GM12878 (cell line): Measurements from ENCODE around the gene SKA3. TPM values are rescaled to one million over a fixed set of nuclear protein-coding genes. Genes with fewer than 3 reads are reported as not detected.

Source experiments
- ATAC-seq: fragments of 200-7000 bp; cut with Tn5 transposase; 3 replicates; pipeline ENCODE4 v1.9.1; 2020; ENCODE audit warnings: mild to moderate bottlenecking, moderate library complexity
- BruUV-seq: library from RNA; stranded (reverse); fragments of 400-500 nt; replicated peaks from 2 replicates; lab custom pipeline; 2021; lab: Mats Ljungman, UMichigan
- CTCF ChIA-PET: fragments of 300-600 bp; sonication (Branson Sonifier 250); formaldehyde crosslinking; extraction: SDS; loops from one replicate; lab custom pipeline; 2021; ENCODE audit warnings: inconsistent platforms; lab: Yijun Ruan, JAX
- POLR2A ChIA-PET: fragments of 350-600 bp; formaldehyde crosslinking; extraction: SDS; loops from one replicate; lab custom pipeline; 2021; ENCODE audit warnings: inconsistent platforms; lab: Charles Lee
- RAD21 ChIA-PET: fragments of 300-600 bp; sonication (Branson Sonifier 250); formaldehyde crosslinking; loops from one replicate; lab custom pipeline; 2023; ENCODE audit warnings: antibody characterized with exemption; ENCODE audit not compliant: unreplicated experiment; lab: Charles Lee
- SMC1A ChIA-PET: fragments of 300-600 bp; sonication (Branson Sonifier 250); formaldehyde crosslinking; loops from one replicate; lab custom pipeline; 2023; ENCODE audit not compliant: unreplicated experiment, uncharacterized antibody; lab: Charles Lee
- DNase-seq: peaks from one replicate; pipeline ENCODE4 v3.0.0-alpha.2; 2011; ENCODE audit warnings: low read depth, low spot score
- FAIRE-seq: peaks from 3 replicates; lab custom pipeline; 2011; peaks lifted over from hg19 to GRCh38; lab: Jason Lieb, UNC
- H2AFZ ChIP-seq: 2 replicates; pipeline ENCODE4 v1.6.0; 2011; ENCODE audit warnings: low read depth, low read length, control low read depth; ENCODE audit not compliant: control insufficient read depth
- H3K27ac ChIP-seq: 2 replicates; pipeline ENCODE4 v1.5.1; 2011; ENCODE audit warnings: control low read depth; ENCODE audit not compliant: control insufficient read depth, insufficient read depth
- H3K27me3 ChIP-seq, 2 experiments: replicated peaks in 1 of 2; 2 replicates each; pipeline versions ENCODE4 v1.6.0 to v1.6.1; 2011; ENCODE audit warnings: low read length in 1 of 2; ENCODE audit not compliant: control insufficient read depth in 2 of 2, insufficient read depth in 2 of 2
- H3K36me3 ChIP-seq, 2 experiments: 2 replicates each; pipeline ENCODE4 v1.5.1; 2011; ENCODE audit warnings: low read length in 1 of 2; ENCODE audit not compliant: control insufficient read depth in 2 of 2, insufficient read depth in 2 of 2
- H3K4me1 ChIP-seq: 2 replicates; pipeline ENCODE4 v1.6.1; 2011; ENCODE audit warnings: mild to moderate bottlenecking, low read length, moderate library complexity, mixed read lengths; ENCODE audit not compliant: control insufficient read depth, insufficient read depth
- H3K4me2 ChIP-seq: 2 replicates; pipeline ENCODE4 v1.6.0; 2011; ENCODE audit warnings: control low read depth; ENCODE audit not compliant: control insufficient read depth, insufficient read depth
- H3K4me3 ChIP-seq: fragments of 200-600 bp; sonication (generic); 2 replicates; pipeline ENCODE4 v1.5.1; 2016
- H3K79me2 ChIP-seq: 2 replicates; pipeline ENCODE4 v1.6.0; 2011; ENCODE audit warnings: low read length; ENCODE audit not compliant: control insufficient read depth, insufficient read depth
- H3K9ac ChIP-seq: 2 replicates; pipeline ENCODE4 v1.8.0; 2011; ENCODE audit warnings: low read length, control low read depth, mixed read lengths; ENCODE audit not compliant: control insufficient read depth, insufficient read depth
- H3K9me3 ChIP-seq: replicated peaks from 3 replicates; pipeline ENCODE4 v1.5.1; 2011; ENCODE audit warnings: mild to moderate bottlenecking, low read length; ENCODE audit not compliant: control insufficient read depth, insufficient read depth
- H4K20me1 ChIP-seq: 2 replicates; pipeline ENCODE4 v1.6.0; 2011; ENCODE audit not compliant: control insufficient read depth, insufficient read depth
- CHD1 ChIP-seq: IDR thresholded peaks from 2 replicates; pipeline ENCODE4 v1.6.1; 2012; ENCODE audit warnings: low read depth, low read length, improper control_type of control experiment
- GATAD2B ChIP-seq: fragments of 450-650 bp; conservative IDR thresholded peaks from 2 replicates; pipeline ENCODE4 v1.6.1; 2017; ENCODE audit warnings: low read depth, mild to moderate bottlenecking, moderate library complexity
- HDGF ChIP-seq: fragments of 450-650 bp; IDR thresholded peaks from 2 replicates; pipeline ENCODE4 v1.6.1; 2016; ENCODE audit warnings: antibody characterized with exemption
- IKZF2 ChIP-seq, 2 experiments: fragments of 450-650 bp; IDR thresholded peaks; 2 replicates each; pipeline ENCODE4 v1.6.1; 2017; ENCODE audit warnings: mild to moderate bottlenecking in 2 of 2, moderate library complexity in 2 of 2
- LARP7 ChIP-seq: fragments of 450-650 bp; IDR thresholded peaks from 2 replicates; pipeline ENCODE4 v1.6.1; 2017; ENCODE audit warnings: mild to moderate bottlenecking
- NBN ChIP-seq: fragments of 450-650 bp; IDR thresholded peaks from 2 replicates; pipeline ENCODE4 v1.6.1; 2016
- NR2C2 ChIP-seq: IDR thresholded peaks from 2 replicates; pipeline ENCODE4 v1.6.1; 2011; ENCODE audit warnings: borderline replicate concordance, low read depth; ENCODE audit not compliant: control insufficient read depth, insufficient read length
- PAX8 ChIP-seq: fragments of 450-650 bp; IDR thresholded peaks from 2 replicates; pipeline ENCODE4 v1.6.1; 2017; ENCODE audit warnings: mild to moderate bottlenecking, moderate library complexity
- TAF1 ChIP-seq: IDR thresholded peaks from 2 replicates; pipeline ENCODE4 v1.6.1; 2011; ENCODE audit warnings: mild to moderate bottlenecking, low read depth, low read length, borderline replicate concordance
- YY1 ChIP-seq: IDR thresholded peaks from 2 replicates; pipeline ENCODE4 v1.6.1; 2011; ENCODE audit warnings: low read depth, mild to moderate bottlenecking, low read length
- ZNF384 ChIP-seq: IDR thresholded peaks from 2 replicates; pipeline ENCODE4 v1.6.1; 2012; ENCODE audit warnings: low read depth, mild to moderate bottlenecking, low read length, improper control_type of control experiment, borderline replicate concordance
- WGBS: methylation state at CpG from one replicate; pipeline ENCODE4 v1.1.6; 2016; ENCODE audit warnings: low lambda C conversion rate; ENCODE audit not compliant: insufficient replicate concordance, insufficient coverage; ENCODE audit errors: missing lambda C conversion rate; 5-methylcytosine and 5-hydroxymethylcytosine counted together
- in situ Hi-C: fragments of 300-500 bp; cut with MboI; formaldehyde crosslinking; loops from 9 replicates; pipeline ENCODE4 v1.14.3; 2018; ENCODE audit warnings: mixed read lengths
- intact Hi-C: fragments of 100-400 bp; cut with micrococcal nuclease; formaldehyde crosslinking; loops from one replicate; pipeline ENCODE4 v1.14.2; 2022; ENCODE audit not compliant: unreplicated experiment
- polyA plus RNA-seq, 11 experiments: library from polyadenylated mRNA; depleted of rRNA in 4 of 11; unstranded in 6 of 11; stranded (reverse) in 5 of 11; fragments of >200 nt; fragmentation: Nextera tagmentation in 4 of 11; fragmentation: Illumina TruSeq in 1 of 11; extraction: Ambion mirVana in 4 of 11; extraction: Trizol in 1 of 11; gene quantifications; 1 replicate in 1 of 11; 2 replicates in 10 of 11; pipeline versions ENCODE4 v1.2.1 to v1.2.3, GENCODE V29; 2011 to 2016; ENCODE audit warnings: inconsistent platforms in 2 of 11, missing spikeins in 2 of 11, low read depth in 1 of 11
- total RNA-seq, 4 experiments: library from RNA; depleted of rRNA in 3 of 4; stranded (reverse); fragments of >200 nt in 3 of 4; fragmentation: Illumina TruSeq in 1 of 4; extraction: Trizol in 1 of 4; gene quantifications; 2 replicates each; pipeline versions ENCODE4 v1.2.1 to v1.2.3, GENCODE V29; 2013 to 2021
- TF ChIP-seq, protein P1 (sequence below): fragments of 450-650 bp; IDR thresholded peaks from 2 replicates; pipeline ENCODE4 v1.6.1; 2017; ENCODE audit warnings: mild to moderate bottlenecking, moderate library complexity

The SKA3 gene
- total and polyA plus RNA-seq, 10 of the 15 experiments (the other 5 are each of a cell fraction or from before 2014, with no cell fraction given) = 13.5 to 69.7 (median 26.3) TPM

DNA sequence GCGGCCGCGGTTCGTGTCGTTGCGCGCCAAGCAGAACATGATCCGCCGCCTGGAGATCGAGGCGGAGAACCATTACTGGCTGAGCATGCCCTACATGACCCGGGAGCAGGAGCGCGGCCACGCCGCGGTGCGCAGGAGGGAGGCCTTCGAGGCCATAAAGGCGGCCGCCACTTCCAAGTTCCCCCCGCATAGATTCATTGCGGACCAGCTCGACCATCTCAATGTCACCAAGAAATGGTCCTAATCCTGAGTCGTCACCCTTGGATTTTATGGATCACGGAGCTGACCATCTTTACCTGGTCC is 581 bp upstream of the SKA3 start:
- peak overlapping the region; percentile 93 for H3K9ac ChIP-seq
- WGBS = under 1% methylated on average over 26 of the region's 26 CpGs
- DNase-seq (no peak), FAIRE-seq (no peak), ATAC-seq (peak; percentile 58)
- no peaks in the 10 kb centered on the region for H4K20me1 ChIP-seq
- no peaks in the 10 kb centered on the region for H3K27me3 ChIP-seq
- no peaks in the 10 kb centered on the region for H3K36me3 ChIP-seq
- SMC1A ChIA-PET = interaction anchor here (0.7 to 2.6 kb wide), 10 partner anchors 21 to 282 kb away, joined by 3 to 6 read pairs (median 3); partner anchors contain the start of gene ZDHHC20
- CTCF ChIA-PET = interaction anchor here (1.0 to 2.6 kb wide), 15 partner anchors 10 to 427 kb away, joined by 3 to 12 read pairs (median 7); partner anchors contain the start of gene MICU2
- POLR2A ChIA-PET = interaction anchor here (0.8 to 2.1 kb wide), 6 partner anchors 8 to 47 kb away, joined by 3 to 9 read pairs (median 3); no protein-coding TSS in a partner anchor
- RAD21 ChIA-PET = interaction anchor here (0.8 to 2.0 kb wide), 9 partner anchors 28 to 300 kb away, joined by 3 to 11 read pairs (median 6); no protein-coding TSS in a partner anchor
- peak overlapping the region; percentile 85 for H3K4me2 ChIP-seq
- peaks cover 41% of the 10 kb centered on the region for H3K79me2 ChIP-seq
- no peaks in the 10 kb centered on the region for H3K9me3 ChIP-seq
- BruUV-seq = TSS peak; percentile 92
- H2AFZ ChIP-seq = peak overlapping the region; percentile 99
- intact Hi-C loops = loop anchor here (5.0 kb wide), 2 partner anchors 120 to 425 kb away; partner anchors contain the start of gene MICU2
- TF ChIP-seq NR2C2 (no peak), CHD1 (no peak), IKZF2 (IDR thresholded peaks at IDR 0.05) (peak; percentile 8 to 27; a peak in 1 of 4 replicates), LARP7 (0 out of 2 replicates have a peak, but pooled peaks have one; percentile 62), PAX8 (no peak), TAF1 (no peak), ZNF384 (no peak), GATAD2B (peak; percentile 27; the same call in 1 of the 2 replicates), NBN (0 out of 2 replicates have a peak, but pooled peaks have one; percentile 8), YY1 (0 out of 2 replicates have a peak, but pooled peaks have one; percentile 5), HDGF (0 out of 2 replicates have a peak, but pooled peaks have one; percentile 12)
- TF ChIP-seq, protein P1, sequence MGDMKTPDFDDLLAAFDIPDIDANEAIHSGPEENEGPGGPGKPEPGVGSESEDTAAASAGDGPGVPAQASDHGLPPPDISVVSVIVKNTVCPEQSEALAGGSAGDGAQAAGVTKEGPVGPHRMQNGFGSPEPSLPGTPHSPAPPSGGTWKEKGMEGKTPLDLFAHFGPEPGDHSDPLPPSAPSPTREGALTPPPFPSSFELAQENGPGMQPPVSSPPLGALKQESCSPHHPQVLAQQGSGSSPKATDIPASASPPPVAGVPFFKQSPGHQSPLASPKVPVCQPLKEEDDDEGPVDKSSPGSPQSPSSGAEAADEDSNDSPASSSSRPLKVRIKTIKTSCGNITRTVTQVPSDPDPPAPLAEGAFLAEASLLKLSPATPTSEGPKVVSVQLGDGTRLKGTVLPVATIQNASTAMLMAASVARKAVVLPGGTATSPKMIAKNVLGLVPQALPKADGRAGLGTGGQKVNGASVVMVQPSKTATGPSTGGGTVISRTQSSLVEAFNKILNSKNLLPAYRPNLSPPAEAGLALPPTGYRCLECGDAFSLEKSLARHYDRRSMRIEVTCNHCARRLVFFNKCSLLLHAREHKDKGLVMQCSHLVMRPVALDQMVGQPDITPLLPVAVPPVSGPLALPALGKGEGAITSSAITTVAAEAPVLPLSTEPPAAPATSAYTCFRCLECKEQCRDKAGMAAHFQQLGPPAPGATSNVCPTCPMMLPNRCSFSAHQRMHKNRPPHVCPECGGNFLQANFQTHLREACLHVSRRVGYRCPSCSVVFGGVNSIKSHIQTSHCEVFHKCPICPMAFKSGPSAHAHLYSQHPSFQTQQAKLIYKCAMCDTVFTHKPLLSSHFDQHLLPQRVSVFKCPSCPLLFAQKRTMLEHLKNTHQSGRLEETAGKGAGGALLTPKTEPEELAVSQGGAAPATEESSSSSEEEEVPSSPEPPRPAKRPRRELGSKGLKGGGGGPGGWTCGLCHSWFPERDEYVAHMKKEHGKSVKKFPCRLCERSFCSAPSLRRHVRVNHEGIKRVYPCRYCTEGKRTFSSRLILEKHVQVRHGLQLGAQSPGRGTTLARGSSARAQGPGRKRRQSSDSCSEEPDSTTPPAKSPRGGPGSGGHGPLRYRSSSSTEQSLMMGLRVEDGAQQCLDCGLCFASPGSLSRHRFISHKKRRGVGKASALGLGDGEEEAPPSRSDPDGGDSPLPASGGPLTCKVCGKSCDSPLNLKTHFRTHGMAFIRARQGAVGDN = 0 out of 2 replicates have a peak, but pooled peaks have one; percentile 39
- TF ChIP-seq, all 136 proteins: peak for 7
- Histone ChIP-seq H3K27ac (peak overlapping the region; percentile 93), H3K4me3 (peak overlapping the region; percentile 89), H3K4me1 (no peaks in the 10 kb centered on the region)
- in situ Hi-C loops = loop anchor here (5.0 kb wide), 1 partner anchor 235 kb away; no protein-coding TSS in a partner anchor
